GM04503 (cell line): ENCODE results near the gene WWOX.
"Not testable (repeated sequence)": the region's sequence is repeated elsewhere in the genome, so short reads cannot be mapped to it uniquely, and the experiment has no call there.

Experiments used
- DNase-seq: peaks from one replicate; pipeline ENCODE4 v3.0.0-alpha.2; 2012; ENCODE audit warnings: low read depth

WWOX gene

GRCh38 chr16:78099271-78100111, at the start of gene WWOX:
TSS of gene WWOX (plus strand) at chr16:78099654.
- DNase-seq, result peak; percentile 88

GRCh38 chr16:78050734-78051400, 48.6 kb upstream of the WWOX start:
- DNase-seq, result no peak

GRCh38 chr16:78057803-78058564, 41.5 kb upstream of the WWOX start:
- DNase-seq, result no peak

GRCh38 chr16:78059806-78060205, 39.6 kb upstream of the WWOX start:
- not testable (repeated sequence) for DNase-seq

- DNase-seq, result no peak
These were observed 39.2 kb upstream of the WWOX start for GRCh38 chr16:78060295-78060694.

GRCh38 chr16:78060809-78061208, 38.6 kb upstream of the WWOX start:
- DNase-seq, result no peak

GRCh38 chr16:78065319-78065718, 34.1 kb upstream of the WWOX start:
- DNase-seq, result no peak

GRCh38 chr16:78069913-78070312, 29.5 kb upstream of the WWOX start:
- DNase-seq, result no peak

- no peak for DNase-seq
These were observed 27.2 kb upstream of the WWOX start for GRCh38 chr16:78072275-78072674.

- no peak for DNase-seq
These were observed 23.7 kb upstream of the WWOX start for GRCh38 chr16:78075800-78076199.

- DNase-seq, result no peak
These were observed 18.1 kb upstream of the WWOX start for GRCh38 chr16:78081341-78081740.

GRCh38 chr16:78091419-78091818, 8.0 kb upstream of the WWOX start:
- DNase-seq, result no peak

- no peak for DNase-seq
These were observed 6.7 kb upstream of the WWOX start for GRCh38 chr16:78092758-78093157.

GRCh38 chr16:78094166-78094565, 5.3 kb upstream of the WWOX start:
- no peak for DNase-seq

- no peak for DNase-seq
These were observed 4.5 kb upstream of the WWOX start for GRCh38 chr16:78094998-78095397.

- DNase-seq, result no peak
These were observed 3.1 kb upstream of the WWOX start for GRCh38 chr16:78096386-78096785.

GRCh38 chr16:78097548-78097947, 1.9 kb upstream of the WWOX start:
- DNase-seq, result no peak

- no peak for DNase-seq
These were observed 1.4 kb upstream of the WWOX start for GRCh38 chr16:78098087-78098486.

GRCh38 chr16:78098595-78099270, 721 bp upstream of the WWOX start:
- no peak for DNase-seq

- no peak for DNase-seq
These were observed 636 bp downstream of the WWOX start for GRCh38 chr16:78100112-78100467.

- no peak for DNase-seq
These were observed 2.7 kb downstream of the WWOX start for GRCh38 chr16:78102122-78102660.

GRCh38 chr16:78102865-78103264, 3.4 kb downstream of the WWOX start:
- DNase-seq, result no peak
